ENCODE measurements around the gene DGKD.

DGKD gene

DNA sequence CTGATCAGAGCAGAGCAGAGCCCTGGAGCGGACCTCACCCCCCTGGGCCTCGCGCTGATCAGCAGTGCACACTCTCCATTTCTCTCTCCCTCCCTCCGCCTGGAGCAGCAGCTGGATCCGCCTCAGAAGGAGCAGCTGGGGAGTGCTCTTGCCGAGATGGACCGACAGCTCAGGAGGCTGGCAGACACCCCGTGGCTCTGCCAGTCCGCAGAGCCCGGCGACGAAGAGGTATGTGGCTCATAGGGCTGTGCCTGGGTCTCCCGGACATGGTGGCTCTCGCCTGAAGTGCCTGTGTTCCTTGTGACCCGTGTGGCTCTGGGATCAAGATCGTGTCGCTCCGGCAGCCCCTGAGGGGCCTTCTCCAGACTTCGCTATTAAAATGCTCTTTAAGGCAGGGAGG is 109.8 kb downstream of the DGKD start:
- no peak for DNase-seq

DNA sequence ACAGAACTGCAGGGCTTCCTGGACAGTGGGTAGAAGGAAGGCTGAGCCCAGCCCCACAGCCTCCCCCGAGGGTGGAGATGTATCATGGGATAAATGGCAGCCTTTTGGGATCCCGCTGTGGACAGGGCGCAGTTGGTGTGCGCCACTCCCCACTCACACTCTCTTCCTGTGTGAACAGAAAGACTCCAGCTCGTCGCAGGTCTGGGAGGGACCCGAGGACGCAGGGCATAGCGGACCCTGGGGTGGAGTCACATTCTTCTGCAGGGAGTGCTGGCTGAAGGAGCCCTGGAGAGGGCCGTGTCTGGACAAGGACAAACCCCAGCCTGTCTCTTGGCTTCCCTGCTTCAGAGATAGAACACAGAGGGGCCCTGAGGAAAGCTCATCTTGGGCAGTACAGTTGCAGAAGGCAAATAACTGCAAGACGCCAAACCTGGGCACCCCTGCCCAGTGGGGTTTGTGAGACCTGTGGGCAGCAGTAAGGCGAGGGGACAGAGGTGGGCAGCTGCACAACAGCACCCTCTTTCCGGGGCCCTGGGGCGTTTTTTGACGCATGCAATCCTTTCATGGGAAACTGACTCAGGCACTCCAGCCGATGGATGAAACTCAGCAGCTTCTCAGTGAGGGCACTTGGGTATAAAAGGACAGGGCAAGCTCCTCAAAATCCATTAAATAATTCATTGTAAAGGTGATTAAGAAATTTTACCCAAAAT is 110.4 kb downstream of the DGKD start:
- no peak for DNase-seq

DNA sequence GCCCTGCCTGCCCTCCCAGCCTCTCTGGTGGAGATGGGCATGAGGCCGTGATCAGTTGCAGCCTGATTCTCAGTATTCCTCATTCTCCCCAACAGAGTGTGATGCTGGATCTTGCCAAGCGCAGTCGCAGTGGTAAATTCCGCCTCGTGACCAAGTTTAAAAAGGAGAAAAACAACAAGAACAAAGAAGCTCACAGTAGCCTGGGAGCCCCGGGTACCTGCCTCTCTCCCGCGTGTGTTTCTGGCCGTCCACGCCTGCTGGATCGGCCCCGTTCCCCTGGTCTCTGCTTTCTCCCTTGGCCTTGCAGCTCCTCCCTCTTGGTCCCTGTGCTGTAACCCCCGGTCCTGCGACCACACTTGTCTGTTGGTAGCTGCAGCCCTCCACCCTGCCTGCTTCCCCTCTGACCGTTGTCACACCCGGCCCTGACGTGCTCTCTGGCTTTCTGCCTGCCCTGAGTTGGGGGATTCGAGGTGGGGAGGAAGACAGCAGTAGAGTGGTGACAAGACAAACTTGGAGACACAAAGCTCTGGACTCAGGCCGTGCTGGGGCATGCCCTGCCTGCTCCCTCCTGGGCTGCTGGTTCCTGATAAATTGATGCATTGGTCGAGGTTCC is 112.8 kb downstream of the DGKD start:
- DNase-seq: no peak

DNA sequence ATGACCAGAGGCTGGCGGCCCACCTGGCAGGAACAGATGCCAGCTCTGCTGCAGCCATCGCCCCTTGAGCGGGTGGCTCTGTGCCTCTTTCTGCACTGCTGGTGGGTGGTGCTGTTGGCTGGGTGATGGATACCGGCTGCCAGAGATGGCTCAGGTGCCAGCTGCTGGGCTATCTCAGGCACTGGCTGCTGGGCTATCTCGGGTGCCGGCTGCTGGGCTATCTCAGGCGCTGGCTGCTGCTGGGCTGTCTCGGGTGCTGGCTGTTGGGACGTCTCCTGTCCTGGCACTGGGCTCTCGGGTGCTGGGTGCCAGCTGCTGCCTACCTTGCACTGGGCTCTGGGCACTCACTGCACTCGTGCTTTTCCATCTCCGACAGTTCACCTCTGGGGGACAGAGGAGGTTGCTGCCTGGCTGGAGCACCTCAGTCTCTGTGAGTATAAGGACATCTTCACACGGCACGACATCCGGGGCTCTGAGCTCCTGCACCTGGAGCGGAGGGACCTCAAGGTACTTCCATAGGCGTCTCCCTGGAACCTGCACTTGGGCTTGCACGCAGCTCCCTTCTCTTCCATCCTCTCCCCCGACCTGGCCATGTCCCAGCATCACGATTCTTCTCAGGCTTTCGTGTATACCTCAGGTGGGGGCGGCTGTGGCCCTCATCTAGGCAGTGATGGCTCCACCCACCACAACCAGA is 113.9 kb downstream of the DGKD start:
- no peak for DNase-seq

DNA sequence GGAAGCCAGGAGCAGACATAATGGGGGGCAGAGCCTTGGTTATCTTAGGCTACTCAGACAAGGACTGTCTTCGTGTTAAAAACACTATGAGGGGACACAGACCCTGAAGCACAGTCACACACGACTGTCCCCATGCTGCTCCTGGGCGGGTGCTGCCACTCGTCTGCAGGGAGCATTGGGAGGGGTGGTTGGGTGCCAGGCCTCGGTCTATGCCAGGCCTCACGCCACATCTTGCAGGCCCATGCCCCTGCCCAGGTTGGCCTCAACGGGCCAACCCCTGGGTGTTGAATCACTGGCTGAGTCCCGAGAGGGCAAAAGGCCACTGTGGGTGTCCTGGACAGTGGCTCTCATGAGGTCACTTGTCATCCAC is 114.4 kb downstream of the DGKD start:
- no peak for DNase-seq

DNA sequence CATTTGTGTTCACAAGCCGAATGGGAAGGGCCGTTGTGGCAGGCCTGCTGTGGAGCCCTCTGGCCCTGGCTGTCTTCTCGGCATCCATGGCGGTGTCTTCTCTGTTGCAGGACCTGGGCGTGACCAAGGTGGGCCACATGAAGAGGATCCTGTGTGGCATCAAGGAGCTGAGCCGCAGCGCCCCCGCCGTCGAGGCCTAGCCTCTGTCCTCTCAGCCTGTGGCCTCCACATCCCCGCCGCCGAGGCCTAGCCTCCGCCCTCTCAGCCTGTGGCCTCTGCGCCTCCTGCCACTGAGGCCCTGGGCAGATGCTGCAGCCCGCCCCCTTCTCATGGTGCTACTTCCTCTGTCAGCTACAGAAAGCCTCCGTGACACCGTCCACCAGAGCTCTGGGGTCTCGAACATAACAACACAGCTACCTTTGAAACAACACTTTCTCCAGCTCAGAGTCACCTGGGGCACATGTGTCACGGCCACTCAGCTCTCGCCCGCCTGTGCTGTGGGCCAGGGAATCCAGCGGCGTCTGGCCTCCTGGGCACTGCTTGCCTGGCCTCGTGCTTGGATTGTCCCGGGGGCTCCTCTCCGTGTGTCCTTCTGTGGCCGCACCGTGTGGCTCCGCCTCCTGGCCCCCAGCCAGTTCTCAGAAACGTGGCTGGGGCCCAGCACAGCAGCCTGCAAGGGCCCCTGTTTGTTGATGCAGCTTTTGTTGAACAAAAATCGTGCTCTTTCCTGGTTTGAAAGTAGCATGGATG is 115.1 kb downstream of the DGKD start:
- no peak for DNase-seq

DNA sequence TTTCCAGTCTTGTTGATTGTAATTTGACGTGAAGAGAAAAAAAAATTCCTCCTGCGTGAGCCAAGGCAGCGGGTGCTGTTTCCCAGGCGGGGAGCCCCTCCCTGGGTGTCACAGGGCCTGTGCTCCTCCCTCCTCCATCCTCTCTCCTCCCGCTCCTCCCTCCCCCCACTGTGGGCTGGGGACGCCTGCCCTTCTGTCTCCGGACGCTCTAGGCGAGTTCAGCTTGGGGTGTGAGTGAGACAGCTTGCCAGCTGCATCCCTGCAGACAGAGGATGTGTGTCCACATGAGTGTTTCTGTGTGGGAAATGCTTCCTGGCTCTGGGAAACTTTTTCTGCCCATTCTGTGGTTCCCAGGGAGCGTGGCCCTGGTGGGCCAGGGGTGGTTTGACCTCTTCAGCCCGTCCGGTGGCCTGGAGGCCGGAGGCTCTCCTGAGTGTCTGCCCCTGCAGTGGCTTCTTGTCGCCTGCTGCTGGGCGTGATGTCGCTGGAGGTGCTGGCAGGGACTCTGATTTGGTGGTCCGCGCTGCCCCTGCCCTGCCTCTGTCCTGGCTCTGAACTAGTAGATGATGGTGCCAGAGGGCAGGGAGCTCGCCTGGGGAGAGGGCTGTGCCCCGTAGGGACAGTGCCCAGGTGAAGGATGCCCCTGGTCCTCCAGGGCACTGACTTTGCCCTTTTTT is 115.9 kb downstream of the DGKD start:
- DNase-seq: no peak

DNA sequence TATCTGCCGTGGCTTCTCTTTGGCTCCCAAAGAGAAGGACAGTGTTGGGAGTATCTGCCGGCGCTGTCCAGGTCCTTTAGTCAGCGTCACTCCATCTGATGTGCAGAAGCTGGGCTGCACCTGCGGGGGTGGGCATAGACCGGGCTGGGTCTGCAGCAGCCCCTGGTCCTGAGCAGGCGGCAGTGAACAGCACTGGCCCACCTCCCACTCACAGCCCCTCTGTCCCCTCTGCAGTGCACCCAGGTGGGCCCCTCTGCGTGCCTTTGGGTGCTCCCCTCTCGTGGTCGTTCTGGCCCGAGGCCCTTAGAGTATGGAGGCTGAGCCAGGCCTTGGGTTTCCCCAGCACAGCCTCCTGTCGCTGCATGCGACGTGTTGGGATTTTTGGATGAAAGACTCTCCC is 116.5 kb downstream of the DGKD start:
- DNase-seq: no peak

DNA sequence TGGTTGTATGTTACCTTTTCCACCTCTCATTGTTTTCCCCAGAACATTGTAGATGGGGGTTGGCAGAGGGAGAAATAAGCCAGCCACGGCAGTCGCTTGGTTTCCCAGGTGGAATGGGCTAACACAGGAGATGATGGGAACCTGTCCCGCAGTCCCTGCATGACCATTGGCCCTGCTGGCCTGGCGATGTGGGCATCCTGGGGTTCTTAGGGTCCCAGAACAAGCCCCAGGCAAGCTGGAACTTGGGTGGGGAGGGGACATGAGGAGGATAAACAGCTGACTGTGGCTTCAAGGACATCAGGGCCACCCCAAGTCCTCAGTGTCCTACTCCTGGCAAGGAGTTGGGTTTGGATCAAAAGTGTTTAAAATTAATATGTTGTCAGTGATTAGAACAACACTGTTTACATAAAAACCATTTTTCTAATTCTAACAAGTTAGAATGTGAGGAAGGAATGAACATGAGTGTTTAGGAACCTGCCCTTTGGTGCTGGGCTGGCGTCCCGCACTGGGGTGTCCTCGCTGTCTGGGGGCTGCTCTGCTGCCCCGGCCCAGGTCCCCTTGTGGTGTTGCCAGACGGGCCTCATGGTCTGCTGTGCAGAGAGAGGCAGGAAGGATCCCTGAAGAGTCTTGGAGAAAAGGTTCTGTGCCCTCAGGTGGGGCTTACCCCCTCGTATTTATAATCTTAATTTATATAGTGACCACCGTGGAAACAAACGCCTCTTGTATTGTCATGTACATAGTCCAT is 117.2 kb downstream of the DGKD start:
- no peak for DNase-seq

DNA sequence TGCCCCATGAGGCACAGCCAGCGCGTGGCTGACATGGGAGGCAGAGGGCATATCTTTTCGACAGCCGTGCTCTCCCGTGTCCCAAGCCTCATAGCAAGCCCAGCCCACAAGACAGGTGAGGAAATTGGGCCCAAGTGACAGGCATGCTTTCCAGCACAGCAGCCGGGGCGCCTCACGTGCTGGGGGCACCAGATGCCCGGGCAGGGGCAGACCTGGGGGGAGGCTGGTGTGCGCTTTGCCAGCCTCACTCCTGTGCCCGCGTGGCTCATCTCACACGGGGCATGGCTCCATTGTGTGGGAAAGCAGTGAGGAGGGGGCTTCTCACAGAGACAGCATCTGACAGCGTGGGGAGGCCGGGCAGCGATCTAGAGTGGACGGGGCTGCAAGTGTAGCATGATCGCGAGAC is 119.1 kb downstream of the DGKD start:
- DNase-seq: no peak

DNA sequence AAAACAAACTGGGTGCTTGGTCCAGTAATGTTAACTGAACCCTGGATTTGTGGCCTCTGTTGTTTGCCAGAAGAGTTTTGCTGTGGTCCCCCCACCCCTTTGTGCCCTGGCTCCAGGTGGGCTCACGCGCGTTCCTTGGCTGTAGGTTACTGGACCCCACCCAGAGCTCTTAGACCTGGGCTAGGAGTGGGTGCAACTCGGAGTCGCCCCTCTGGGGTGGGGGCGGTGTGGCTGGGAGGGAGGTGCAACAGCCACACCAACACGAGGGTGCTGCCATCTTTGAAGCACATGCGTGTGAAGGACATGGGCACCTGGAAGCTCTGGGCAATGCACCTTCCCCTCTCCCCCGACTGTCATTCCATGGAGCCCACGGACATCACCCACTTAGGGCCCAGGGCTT is 119.6 kb downstream of the DGKD start:
- DNase-seq: no peak

DNA sequence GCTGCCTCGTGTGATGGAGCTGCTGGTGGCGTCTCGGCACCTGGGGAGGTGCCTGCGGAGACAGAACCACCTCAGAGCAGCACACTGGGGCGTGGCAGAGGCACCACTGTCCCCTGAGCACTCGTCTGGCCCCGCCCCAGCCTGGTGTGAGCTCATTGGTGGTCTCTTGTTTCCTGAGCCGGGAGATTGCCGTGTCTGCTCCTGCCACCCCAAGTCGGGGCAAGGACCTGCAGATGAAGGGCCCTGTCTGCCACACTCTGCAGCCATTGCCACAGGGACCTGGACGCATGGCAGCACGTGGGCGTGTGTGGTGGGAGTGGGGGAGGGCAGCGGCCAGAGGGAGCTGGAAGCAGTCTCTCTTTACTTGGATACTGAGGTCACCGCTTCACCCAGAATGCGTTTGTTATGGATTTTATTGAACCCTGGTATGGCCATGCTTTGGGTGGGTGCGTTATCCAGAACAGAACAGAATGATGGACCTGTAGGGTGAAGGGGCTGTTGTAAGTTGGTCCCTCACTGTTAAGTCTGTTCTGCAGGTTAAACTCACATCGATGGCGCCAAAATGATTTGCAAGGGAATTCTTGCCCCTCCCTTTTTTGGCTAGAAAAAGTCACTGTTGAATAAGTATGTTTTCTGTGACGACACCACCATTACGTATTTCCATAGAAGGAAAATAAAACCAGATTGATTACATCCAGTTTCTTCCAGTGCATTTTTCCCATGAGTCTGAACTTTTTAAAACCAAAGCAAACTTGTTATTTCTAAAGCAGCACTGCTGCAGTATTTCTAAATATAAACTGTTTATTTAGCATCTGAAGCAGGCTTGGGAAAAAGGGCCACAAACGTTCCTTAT is 120.2 kb downstream of the DGKD start:
- no peak for DNase-seq

DNA sequence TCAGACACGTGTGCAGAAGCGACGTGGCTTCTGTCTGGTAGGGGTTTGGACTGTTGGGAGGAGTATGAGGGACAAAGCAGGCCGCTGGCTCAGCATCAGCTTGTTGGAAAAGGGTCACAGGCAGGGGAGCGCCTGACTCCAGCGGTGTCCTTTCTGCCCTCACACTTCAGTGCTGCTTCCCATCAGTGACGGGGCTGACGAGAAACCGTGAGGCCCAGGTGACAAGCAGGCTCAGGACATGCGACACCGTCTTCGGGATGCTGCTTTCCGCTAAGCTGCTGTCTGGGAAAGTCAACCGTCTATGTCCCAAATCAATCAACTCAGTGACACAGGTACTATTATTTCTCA is 121.7 kb downstream of the DGKD start:
- no peak for DNase-seq

DNA sequence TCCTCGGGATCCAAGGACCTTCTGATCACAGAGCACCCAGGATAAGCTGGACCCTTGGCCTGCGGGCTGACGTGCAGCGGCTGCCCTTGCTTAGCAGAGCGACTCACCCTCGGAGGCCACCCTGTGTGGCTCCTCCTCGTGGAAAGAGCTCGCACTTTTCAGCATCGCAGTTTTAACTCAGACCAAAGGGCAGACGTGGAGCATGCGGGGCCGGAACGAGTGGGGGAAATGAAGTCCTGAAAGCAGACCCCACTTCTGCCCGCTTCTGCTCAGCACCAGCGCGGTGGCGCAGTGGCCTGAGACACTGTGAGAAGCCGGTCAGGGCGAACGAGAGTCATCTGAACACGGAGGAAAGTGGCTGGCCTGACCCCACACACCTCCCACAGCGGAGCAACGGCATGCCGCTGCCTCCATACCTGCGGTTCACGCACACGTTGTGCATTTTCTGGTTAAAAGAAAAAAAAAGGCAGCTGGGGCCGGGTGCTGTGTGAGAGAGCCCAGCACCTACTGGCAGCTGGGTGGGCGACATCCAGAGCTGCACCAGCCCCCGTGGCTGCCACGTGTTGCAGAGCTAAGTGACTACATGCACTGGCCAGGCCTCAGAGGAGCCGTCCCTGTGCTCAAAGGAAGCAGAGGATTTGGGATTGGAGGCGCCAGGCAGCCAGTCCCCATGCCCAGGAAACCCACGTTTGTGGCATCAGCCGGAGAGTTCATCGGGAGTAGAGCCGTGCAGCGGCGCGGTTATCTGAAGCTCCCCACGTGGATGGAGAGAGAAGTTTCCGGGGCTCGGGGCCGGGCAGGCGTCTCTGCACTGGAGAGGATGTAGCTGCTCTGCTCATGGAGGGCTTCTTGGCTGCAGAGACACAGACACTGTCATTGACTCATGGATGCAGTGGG is 122.6 kb downstream of the DGKD start:
- no peak for DNase-seq

DNA sequence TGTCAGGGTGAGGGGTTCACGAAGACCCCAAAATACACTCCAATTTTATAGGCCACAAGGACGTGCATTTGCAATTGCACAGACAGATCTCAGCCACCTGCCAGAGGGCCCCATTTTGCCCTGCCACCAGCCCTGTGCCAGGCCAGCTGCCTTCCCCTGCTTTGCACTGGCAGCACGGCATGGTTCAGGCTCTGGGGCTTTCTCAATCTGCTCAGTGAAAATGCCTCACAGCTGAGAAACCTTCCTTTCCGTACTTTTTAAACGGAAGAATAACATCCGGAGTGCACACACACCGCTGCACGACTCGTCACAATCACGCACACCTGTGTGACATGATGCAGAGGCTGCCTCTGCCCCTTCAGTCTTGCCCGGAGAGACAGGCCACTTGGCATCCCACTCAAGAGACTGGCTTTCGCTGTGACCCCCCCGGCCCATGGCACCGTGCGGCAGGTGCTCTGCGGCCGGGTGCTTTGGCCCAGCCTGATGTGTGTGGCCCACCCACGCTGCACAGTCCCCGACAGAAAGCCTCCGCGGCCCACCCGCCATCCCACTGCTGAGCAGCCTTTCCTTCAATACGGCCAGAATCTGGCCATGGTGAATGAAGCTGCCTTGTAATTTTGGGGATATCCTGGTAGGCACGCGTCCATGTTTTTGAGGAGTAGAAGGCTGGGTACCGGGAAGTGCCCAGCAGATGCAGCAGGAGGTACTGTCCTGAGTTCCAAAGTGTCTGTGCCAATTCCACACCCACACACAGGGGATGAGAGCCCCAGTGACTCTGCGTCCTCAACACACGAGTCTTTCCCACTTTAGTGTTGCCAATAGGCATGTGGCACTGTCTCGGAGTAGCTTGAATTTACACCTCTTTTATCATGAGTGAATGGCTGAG is 123.5 kb downstream of the DGKD start:
- DNase-seq: no peak

DNA sequence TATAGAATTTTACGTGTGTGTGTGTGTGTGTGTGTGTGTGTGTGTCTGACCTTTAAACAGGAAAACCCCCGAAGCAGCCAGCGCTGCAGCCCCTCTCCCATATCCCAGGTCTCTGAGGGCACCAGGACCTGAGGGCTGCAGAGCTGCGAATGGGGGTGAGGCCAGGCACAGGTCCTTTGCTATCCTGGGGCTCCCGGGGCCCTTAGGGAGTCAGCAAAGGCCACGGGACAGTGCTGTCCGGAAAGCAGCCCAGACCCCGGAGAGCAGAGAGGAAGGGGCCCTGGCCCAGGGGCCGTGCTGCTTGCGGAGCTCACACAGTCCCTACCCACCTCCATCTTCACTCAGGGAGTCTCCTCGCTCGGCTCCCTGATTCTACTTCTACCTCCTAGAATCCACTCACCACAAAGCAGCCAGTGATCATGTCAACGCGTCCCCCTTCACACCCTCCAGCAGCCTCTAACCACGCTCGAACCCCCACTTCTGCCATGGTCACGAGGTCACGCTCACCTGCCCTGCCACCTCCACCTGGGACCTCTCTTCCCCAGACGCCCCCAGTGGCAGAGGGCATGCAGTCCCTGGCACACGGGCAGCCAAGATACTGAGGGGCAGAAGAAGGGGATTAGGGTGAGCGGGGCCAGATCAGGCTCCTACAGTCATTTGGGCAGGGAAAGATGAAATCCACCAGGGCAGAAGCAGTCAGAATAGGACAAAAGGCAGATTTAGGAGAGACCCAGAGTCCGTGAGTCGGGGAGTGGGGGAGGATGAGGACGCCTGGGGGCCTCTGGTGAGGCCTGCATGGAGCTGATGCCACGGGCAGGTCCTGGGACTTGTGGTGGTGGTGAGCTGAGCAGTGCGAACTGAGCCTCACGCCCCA is 125.6 kb downstream of the DGKD start:
- no peak for DNase-seq

DNA sequence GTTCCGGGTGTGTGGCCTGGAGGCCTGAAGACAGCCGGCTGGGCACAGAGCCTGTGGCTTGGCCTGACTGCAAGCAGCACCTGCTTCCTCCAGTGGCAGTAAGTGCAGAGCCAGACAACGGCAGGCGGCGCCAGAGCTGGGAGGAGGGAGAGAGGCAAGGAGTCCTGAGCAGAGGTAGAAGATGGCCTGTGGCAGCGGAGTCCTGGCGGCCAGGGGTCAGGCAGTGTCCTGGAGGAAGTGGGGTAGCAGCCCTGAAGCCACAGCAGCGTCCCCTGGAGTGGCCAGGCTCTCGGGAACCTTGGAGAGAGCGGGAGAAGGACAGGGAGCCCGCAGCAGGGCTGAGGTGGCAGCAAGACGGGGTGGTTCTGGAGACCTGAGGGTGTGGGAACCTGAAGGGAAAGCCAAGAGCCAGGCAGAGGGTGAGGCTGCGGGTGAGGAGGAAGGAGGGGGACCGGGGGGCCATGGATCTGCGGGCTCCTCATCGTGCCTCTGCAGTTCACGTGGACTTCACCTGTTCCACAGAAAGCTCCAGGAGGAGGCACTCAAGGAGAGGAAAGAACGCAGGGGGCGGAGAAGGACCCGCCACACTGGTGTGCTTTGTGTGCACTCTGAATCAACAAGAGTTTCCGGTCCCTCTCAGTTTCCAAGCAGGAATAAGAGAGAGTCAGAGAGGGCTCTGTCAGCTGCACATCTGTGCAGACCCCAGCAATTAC is 126.4 kb downstream of the DGKD start:
- no peak for DNase-seq
